CD1c-positive myeloid dendritic cell (primary cell): ENCODE measurements around the gene B3GALT6.

Source experiments
- DNase-seq: peaks from one replicate; pipeline ENCODE4 v3.0.0-alpha.2; 2016; ENCODE audit errors: extremely low spot score

Gene B3GALT6

DNA sequence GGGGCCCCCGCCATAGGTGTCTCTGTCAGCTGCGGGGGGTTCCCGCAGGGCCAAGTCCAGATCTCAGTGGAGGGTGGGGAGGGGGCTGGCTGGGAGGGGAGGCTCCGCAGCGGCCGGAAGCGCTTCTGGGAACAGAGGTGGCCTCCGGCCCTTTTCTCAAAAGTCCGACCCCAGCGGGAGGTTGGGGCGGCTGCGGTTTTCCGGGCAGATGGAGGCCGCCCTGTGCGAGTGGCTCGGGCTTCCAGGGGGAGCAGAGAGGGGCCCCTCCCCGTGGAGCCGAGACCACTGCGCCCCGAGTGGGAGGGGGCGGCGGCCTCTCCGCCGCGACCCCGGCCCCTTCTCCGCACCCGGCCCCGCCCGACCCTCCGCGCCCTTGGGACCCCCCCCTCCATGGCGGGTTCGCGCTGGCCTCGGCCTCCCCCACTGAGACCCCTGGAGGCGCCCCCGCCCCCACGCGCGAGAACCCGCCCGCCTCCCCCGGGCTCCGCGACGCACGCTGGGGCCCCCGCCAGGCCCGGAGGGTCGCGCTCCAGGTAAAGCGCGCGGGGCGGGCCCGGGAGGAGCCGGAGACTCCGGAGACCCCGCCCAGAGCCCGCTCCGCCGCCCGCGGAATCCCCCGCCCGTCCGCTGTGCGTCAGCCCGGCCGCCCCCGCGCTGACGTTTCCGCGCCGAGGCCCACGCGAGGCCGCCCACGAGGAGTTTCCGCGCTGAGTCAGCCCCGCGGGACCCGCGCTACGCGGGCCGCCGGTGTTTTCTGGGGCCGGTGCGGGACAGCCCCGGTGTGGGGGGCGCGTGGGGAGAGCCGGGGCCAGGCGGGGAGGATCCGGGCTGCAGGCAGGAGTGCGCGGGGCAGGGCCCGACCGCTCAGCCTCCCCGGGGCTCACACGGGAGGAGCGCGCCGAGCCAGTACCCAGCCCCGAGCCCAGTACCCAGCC lies 30.9 kb upstream of the B3GALT6 start:
- peak; percentile 88 for DNase-seq

DNA sequence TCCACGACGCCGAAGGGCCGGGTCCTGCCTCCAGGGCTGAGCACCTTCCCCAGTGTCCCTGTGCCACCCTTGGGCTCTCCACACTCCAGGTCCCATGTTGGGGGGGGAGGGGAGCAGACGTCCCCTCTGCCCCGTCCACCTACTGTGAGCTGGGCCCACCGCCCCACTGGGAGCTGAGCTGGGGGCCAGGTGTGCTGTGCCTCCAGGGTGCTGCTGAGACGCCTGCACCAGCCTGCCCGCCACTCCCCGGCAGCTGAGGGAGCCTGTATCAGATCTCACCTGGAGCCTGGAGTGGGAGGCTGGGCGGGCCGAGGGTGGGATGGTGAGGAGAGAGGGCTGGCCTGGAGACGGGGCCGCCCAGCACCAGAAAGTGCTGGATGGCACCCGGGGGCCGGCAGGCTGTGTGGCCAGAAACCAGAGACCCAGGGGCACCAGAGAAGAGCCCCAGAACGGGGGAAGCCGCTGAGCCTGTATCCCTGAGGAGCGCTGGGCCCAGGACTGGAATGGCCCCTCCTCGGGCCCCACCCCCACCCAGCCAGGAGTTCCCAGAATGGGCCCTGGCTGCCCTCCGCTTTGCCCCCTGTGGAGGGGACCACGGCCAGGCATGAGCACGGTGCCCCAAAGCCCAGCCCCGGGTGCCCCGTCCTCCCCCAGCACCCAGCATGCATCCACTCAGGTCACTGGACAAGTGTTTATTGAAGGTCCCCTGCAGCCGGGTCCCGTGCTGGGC lies 29.0 kb upstream of the B3GALT6 start:
- DNase-seq, result no peak

DNA sequence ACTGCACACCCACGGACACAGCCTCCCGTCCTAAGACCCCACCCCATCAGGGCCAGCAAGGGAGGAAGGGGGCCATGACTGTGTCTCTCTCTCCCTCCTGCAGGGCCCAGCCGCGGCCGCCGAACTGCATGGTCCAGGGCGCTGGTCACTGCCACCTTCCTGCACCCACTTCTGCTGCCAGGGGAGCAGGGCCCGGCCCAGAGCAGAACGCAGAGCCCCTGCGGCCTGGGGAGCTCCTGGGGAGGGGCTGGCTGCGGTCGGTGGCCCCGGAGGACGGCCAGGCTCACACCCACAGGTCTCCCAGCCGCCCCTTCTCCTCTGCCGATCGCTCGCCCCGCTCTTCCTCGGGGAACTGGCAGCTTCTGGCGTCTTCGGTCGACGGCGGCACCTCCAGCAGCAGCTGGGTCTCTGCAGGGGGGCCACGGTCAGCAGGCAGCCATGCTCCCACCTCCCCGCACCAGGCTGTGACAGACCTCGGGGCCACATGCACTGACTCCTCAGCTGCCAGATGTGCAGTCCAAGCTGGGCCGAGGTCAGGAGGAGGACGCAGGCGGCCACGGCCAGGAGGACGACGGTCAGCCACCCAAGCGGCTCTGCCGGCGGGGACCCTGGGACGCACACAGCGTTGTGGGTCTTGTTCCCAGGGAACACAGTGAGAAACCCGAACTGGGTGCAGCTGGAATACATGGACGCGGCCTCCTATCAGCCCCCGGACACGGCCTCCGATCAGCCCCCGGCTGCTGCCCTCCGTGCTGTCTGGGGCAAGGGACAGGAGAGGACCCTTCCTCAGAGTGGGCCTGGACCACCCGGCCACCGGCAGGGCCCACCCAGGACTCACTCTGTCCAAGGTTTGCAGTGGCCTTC lies 28.2 kb upstream of the B3GALT6 start:
- no peak for DNase-seq

DNA sequence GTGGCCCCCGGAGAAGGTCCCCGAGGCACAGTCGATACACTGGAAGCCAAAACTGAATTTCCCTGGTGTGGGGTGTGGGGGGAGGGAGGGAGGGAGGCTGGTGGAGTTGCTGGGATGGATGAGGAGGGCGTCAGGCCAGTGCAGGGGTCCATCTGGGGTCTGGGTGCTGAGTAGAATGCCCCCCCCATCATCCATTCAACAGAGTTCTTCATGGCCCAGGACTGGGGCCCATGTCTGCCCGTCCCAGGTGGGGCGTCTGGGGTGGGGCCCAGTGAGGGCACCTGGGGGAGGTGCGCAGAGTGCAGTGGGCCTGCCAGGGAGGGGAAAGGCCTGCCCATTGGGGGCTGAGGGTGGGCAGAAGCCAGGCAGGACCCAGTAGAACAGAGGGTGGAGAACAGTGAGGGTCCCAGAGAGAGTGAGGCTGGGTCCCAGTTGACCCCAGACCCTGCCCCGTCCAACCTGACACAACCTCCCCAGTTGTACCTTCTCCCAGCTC lies 27.6 kb upstream of the B3GALT6 start:
- DNase-seq, result no peak

DNA sequence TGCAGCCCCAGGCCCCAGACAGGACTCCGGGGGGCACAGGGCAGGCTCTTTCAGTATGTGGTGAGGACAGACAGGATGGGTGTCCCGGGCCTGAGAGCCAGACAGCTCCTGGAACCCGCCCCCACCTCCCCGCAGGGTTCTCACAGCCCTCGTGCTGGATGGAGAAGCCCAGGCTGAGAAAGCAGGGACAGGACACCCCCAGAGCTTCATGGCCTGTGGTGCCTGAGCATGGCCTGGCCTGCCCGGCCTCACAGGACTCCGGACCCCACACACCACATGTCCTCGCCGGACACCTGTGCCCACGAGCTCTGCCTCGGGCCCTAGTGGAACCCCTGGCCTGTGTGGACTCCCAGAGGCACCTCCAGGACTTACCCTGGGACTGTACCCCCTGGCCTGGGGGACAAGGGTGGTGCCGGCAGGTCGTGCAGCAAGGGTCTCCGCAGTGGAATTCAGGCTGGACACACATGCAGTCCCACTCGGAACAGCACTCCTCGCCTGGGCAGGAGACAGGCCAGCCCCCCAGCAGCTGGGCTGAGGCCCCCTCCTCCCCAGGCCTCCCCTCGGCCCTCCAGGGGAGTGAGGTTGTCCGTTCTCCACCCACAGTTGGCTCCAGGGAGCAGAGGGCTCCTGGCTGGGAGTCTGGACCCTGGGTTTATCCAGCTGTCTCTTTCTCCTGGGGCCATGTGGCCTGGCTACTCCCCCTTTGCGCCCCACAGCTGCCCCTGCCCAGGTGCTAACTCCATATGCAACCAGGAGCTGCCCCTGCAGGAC lies 26.9 kb upstream of the B3GALT6 start:
- DNase-seq, result no peak

DNA sequence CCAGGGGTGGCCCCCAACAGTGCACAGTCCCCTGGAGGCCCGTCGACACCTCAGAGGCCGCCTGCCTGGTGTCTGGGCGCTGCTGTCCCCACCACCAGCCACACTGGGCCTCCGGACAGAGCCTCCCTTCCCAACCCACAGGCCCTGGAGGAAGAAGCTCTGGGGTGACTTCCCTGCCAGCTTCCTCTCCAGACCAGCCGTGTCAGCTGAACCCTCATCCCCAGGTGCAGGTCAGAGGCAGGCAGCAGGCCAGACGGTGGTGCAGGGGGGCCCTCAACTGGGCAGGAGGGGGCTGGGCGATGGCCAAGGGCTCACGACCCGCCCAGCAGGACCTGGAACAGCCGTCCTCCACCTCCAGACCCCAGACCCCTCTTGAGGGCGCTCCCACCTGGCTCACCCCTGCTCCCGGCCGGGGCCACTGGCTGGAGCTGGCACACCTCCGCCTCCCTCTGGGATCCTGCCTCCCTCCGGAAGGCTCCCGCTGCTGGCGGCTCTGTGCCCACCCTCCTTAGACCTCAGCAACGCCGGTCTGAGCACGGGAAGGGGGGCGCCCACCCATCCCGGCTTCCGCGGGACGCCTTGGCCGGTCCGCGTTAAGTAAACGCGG lies 26.2 kb upstream of the B3GALT6 start:
- DNase-seq, result no peak

DNA sequence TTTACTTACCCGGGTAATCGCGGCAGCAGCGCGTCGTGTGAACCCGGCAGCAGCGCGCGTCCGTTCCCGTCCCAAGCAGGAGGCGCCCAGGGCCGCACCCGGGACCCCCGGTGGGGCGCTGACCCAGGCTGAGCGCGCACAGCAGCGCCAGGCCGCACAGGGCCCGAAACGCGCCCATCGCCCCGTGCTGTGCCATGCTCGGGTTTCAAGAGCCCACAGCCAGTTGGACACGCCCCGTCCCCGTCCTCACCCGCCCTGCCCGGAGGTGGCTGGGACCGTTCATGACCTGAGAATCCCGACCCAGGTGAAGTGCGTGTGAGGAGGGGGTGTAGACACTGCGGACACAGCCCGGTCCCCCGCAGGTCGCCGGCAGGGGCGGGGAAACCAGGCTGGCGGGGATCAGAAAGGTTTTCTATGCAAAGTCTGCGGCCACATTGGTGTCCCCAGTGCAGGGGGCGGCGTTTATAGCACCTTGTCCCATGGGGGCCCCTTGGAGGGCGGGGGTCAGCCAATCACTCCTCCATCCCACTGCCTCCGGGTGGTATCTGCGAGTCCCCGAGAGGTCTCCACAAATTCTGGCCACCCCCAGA lies 25.6 kb upstream of the B3GALT6 start, which contains the start of gene TNFRSF18:
TSS of gene TNFRSF18 (minus strand) at position 217 of the 590 bp plus-strand sequence. CDS start at position 196, 21 bp downstream.
- no peak for DNase-seq

DNA sequence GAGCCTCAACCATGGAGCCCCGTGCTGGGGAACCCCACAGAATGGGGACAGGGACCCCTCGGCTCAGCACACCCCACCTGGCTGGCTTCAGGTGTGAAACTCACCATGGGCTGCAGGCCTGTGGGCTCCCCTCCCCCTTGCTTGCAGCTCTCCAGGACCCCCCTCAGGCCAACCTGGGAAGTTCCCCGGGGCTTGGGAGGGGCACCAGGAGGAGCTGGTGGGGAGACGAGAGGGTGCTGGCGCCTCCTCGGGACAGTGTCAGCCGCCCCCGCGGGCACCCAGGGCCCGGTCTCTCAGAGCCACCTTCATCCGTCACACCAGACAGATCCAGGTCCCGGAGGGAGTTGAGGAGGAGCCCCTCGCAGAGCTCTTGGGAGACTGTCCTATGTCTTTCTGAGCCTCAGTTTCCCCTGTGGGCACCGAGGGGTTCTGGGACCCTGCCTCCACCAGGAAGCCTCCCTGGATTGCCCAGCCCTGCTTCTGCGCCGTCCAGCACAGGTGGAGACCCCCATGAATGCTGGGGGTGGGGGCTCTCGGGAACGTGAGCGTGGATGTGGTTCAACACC lies 25.0 kb upstream of the B3GALT6 start:
- no peak for DNase-seq

DNA sequence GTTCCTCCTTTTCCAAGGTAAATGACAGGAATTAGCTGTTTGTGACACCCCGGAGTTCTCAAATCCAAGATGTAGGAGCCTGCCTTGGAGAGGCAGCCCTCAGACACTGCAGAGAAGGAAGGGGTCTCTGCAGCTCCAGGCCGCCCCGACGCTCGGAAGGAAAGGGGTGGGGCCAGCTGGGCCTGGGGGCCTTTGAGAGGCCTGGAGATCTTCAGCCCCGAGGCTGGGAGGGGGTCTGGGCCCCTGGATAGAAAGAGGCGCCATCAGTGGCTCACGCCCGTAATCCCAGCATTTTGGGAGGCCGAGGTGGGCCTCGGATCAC lies 24.5 kb upstream of the B3GALT6 start:
- no peak for DNase-seq

DNA sequence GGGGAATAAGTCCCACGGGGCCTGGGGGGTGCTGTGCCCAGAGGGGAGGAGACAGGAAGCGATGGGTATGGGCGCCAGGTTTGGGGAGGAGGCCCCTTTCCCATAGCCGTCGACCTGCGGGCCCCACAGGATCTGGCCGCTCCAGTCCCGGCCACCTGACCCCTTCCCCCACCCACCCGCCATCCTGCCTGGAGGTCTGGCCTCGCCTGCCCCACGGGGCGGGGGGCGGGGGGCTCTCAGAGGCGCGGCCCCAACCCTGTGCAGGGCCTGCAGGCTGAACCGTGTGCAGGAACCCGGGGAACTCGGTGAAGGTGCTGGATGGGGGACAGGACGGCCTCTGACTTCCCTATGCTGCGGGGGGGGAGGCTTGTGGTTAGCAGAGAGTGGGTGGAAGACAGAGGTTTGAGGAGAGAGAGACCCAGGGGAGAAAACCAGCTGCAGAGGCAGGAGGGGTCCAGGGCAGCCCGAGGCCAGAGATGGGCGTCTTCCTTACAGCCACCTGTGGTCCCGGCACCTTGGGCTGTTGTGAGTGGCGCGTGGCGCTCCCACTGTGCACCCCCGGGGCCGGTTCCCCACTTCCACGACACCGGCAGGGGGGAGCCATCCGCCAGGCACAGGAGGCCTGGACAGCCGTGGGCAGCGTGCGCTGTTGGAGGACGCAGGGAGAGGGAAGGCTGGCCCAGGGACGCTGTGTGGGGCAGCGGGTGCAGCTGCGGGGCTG lies 23.2 kb upstream of the B3GALT6 start:
- peak; percentile 60 for DNase-seq

DNA sequence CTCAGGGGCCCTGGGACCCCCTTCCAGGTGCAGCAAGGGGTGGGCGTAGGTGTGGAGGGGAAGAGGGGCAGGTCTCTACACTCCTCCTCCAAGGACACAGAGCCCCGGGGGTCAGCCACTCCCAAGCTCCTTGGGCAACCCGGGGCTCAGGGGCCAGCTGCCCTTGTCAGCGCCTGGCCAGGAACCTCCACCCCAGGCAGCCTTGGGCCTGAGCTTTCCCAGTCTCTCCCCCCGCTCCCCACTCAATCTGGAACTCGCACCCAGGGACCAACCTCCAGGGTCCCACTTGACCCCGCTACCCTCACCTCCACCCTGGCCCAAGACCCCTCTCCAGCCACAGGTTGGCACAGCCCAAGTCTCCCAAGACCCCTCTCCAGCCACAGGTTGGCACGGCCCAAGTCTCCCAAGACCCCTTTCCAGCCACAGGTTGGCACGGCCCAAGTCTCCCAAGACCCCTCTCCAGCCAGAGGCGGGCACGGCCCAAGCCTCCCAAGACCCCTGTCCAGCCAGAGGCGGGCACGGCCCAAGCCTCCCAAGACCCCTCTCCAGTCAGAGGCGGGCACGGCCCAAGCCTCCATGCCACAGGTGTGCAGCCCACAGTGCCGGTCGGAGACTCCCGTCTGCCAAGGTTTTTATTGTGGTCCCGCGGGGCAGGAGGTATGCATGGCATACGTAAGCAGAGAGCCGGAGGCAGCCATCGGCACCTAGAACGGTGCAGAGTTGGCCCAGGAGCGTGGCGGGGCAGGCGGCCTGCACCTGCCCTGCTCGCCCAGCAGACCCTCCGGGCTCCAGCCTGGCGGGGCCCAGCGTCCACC lies 21.1 kb upstream of the B3GALT6 start:
- DNase-seq, result no peak

DNA sequence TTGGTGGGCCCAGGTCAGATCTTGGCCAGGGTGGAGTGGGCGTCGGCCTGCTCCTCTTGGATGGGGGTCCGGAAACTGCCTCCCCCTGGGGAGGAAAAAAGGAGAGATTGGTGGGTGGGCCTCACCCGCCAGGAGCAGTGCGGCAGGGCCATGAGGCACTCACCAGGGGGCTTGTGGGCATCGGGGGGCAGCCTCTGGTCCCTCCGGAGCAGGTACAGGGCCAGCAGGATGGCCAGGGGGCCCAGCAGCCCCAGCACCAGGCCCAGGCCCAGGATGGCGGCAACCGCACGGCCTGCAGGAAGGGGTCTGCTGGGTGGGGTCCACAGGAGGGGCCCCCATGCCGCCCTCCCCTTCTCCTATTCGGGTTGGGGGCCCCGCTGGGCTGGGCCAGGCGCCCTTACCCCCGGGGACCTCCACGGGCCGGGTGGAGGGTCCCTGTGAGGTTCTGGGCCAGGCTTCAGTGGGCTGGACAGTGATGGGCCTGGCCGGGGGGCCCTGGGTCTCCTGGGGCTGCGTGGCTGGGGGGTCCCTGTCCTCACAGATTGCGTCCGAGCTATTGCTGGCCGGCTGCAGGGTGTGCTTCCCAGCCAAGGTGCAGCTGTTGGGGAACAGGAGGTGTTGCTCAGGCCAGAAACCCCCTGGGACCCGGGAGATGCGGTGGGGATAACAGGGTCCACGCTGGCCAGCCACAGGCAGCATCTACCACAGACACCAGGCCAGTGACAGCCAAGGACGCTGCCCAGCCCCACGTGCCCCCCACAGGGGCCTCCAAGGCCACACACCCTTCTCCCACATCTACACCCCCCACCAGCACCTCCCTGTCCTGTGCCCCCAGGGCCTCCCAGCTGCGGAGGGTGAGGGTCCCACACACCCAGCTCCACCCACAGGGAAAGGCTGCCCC lies 20.2 kb upstream of the B3GALT6 start:
- DNase-seq, result no peak

DNA sequence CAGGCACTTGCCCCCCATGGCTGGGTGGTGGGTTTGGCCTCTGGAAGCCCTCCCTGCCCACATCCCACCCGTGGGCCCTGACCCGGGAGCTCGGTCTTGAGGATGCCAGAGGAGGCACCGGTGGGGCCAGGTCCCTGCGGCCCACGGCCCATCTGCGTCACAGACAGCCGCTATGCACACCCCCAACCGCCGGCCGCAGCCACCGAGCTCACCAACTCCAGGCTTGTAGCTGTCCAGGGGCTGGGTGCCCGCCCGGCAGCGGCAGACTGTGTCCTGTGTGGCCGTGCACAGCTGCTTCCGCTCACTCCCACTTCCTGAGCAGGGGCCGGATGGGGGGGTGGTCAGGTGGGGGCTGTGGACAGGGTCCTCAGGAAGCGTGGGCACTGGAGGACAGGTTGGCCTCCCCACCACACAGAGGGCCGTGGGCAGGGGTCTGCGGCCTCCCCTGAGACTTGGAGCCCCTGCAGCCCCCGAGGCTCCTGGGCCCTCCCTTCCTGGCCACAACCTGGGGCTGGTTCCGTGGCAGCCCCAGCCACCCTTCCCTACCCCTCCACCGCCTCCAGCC lies 19.2 kb upstream of the B3GALT6 start:
- DNase-seq, result peak; percentile 48

DNA sequence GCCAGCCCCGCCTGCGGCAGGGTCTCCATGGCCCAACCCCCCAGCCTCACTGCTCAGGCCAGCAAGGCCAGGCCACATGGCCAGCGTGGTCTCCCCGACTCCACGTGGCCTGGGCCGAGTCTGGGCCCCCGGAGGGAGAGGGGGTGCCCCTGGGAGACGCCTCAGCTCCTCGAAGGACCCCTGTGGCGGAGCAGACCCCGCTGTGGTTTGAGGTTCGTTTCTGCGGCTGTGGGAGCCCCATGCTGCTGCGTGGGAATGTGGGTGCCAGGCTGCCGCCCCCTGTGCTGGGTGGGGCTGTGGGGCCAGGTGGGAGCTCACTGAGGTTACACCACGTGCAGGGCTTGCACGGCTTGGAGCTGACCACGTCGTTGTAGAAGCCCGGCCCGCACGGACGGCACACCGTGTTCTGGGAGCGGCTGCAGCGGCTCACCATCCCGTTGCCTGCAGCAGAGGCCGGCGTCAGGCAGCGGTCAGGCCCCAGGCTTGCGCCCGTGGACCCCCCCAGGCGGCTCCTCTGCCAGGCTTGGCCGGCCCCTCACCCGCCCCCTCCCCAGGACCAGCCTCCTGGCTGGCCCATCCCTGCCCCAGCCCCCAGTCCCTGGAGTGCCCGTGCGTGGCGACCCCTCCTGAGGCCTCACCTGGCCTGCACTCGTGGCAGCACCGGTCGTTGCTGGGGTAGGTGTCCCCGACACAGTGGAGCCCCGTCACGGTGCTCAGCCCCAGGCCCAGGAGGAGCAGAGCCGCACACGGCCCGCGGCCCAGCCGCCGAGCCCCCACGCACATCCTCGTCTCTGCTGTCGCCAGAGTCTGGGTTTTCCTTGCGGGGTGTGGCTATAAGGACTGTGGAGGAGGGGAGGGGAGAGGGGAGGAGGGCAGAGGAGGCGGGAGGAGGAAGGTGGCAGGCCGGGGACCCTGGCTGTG lies 18.4 kb upstream of the B3GALT6 start, which contains the start of gene TNFRSF4:
TSS of gene TNFRSF4 (minus strand) at position 809 of the 921 bp plus-strand sequence. CDS start at position 783, 26 bp downstream.
- DNase-seq, result peak; percentile 30

DNA sequence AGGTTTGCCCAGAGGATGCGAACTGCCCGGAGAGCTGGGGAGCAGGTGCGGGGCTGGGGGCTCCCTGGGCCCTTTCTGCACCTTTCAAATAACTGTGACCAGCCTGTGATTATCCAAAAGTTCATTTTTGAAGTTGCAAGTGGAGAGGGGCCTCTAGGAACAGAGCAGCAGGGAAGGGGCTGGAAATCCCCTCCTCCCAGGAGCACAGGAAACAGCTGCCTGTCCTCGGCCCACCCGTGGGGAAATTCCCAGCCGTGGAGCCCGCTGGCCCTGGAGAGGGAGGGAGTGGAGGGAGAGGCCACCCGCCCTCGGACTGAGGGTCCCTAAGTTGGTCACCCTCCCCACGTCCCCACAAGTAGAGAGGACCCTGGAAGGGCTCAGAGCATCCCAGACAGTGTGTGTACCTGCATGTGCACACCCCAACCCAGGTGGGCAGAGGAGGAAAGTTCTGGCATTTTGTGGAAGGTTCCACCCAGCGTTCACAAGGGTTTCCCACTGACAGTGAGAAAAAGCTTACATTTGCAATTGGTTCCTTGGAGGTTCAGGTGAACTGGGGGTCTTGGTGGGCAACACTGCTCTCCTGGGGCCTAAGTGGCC lies 16.9 kb upstream of the B3GALT6 start:
- DNase-seq, result no peak
